Activated naive CD8-positive, alpha-beta T cell treated with anti-CD3 and anti-CD28 coated beads, Interleukin-2, amount 50 U/mL, for 16 hours (primary cell): Measurements from ENCODE around the gene POR.
"Not testable (repeated sequence)": the region's sequence is repeated elsewhere in the genome, so short reads cannot be mapped to it uniquely, and the experiment has no call there.

Source experiments
- DNase-seq: peaks from one replicate; pipeline ENCODE4 v3.0.0-alpha.2; 2020; ENCODE audit warnings: low read depth, low spot score

The POR gene

GRCh38 chr7:75991531-75992082 lies 76.7 kb downstream of the POR start:
- DNase-seq = no peak

DNA sequence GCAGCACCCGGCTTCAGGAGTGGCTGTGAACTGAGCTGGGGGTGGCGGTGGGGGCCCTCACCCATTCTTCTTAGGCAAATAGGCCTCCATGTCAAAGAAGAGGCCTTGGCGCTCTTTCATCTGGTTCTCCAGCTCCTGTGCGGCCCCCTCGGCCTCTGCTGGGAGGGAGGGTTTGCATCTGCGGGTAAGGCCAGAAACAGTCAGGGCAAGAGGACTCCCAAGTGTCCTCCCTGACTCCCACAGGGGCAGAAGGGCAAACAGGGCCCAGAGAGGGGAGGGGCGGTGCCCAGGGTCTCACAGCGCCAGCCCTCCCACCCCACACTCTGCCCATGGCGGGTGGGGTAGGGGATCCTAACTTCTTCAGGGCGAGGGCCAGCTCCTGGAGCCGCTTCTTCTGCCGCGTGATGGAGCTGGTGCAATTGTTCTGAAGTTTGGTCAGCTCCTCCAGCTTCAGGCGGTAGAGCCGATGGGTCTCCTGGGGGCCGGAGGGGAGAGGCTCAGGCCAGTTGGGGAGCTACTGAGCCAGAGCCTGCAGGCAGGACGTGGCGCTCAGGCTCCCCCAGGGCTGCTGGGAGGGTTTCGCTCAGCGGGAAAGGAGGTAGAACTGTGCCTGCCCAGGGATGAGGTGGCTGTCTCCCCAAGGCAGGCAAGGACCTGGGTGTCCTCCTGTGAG lies 77.3 kb downstream of the POR start:
- no peak for DNase-seq

GRCh38 chr7:75993689-75994387 lies 78.9 kb downstream of the POR start:
- DNase-seq = no peak

- peak; percentile 91 for DNase-seq
These were observed 79.6 kb downstream of the POR start, which contains the start of gene TMEM120A for GRCh38 chr7:75994388-75995051. Gene TMEM120A (minus strand): TSS chr7:75994595. CDS start chr7:75994570, 25 bp downstream.

GRCh38 chr7:75995052-75995471 lies 80.1 kb downstream of the POR start:
- no peak for DNase-seq

DNA sequence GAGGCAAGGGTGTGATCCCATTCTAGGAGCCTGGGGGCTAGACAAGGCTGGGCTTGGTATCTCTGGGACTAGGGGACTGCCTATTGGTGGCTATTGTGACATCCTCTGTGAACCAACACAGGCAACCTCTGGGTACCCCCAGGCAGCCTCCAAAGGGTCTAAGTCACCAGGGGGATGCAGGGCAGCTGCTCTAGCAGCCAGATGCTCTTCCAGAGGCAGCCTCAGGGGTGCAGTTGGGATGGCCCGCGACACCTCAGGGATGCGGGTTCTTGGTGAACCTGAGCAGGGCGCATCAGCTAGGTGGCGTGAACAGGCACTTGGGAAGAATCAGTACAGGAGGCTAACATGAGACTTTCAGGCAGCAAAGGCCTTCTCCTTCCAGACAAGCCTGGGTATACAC lies 81.0 kb downstream of the POR start:
- DNase-seq = no peak

DNA sequence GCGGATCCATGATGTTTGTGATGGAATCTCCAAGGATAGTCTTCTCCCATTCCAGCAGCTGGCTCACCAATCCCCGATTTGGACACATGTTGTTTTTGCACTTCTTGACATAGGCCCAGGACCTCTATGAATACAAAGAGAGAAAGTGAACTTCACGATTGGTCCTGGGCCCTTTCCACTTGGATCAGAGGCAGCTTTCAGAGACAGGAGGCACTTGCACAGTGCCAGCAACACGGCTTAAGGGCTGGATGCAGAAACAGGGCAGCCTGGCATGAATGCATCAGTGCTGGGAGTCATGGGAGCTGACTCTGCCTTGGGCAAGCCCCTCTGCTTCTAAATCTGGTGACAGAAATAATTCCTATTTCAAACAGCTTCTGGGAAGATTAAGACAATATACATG lies 81.5 kb downstream of the POR start:
- DNase-seq = no peak

DNA sequence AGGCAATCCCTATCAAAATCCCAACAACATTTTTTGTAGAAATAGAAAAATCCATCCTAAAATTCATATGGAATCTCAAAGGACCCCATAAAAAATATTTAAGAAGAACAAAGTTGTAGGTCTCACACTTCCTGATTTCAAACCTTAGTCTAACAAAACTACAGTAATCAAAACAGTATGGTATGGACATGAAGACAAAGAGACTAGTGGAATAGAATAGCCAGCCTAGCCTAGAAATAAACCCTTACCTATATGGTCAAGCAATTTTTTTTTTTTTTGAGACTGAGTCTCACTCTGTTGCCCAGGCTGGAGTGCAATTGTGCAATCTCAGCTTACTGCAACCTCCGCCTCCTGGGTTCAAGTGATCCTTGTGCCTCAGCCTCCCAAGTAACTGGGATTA lies 83.1 kb downstream of the POR start:
- no peak for DNase-seq

- DNase-seq = no peak
These were observed 85.6 kb downstream of the POR start for GRCh38 chr7:76000566-76000965.

DNA sequence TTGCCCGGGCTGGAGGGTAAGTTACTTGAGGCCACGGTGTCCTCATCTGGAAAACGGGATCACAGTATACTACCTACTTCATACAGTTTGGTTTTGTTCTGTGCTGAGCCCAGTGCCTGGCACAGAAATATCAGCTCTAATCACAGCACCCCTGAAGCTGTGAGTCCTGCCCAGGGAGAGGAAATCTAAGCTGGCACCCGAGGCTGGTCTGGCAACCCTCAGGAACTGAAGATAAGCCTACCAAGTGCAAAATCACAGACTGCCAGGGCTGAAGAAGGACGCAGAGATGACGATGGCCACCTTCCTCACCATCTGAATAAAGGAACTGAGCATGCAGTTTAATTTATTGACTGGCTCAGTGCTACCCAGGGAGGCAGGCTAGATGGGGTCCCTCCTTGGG lies 87.2 kb downstream of the POR start:
- no peak for DNase-seq

DNA sequence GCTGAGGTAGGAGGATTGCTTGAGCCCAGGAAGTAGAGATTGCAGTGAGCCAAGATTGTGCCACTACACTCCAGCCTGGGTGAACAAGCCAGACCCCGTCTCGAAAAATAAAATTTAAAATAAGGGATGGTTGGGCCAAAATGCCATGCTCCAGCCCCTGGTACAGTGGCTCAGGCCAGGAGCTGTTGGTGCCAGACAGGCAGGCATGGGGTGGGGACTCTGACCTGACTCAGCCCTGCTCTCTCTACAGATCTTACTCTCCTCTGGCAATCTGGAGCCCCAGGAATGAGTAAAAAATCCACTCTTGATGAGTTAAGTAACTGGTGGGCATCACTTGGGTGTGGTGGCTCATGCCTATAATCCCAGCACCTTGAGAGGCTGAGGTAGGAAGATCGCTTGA lies 87.9 kb downstream of the POR start:
- DNase-seq = no peak

GRCh38 chr7:76003351-76003750 lies 88.4 kb downstream of the POR start:
- no peak for DNase-seq

GRCh38 chr7:76005004-76005403 lies 90.0 kb downstream of the POR start:
- not testable (repeated sequence) for DNase-seq

- DNase-seq = no peak
These were observed 93.3 kb downstream of the POR start for GRCh38 chr7:76008156-76008687.

DNA sequence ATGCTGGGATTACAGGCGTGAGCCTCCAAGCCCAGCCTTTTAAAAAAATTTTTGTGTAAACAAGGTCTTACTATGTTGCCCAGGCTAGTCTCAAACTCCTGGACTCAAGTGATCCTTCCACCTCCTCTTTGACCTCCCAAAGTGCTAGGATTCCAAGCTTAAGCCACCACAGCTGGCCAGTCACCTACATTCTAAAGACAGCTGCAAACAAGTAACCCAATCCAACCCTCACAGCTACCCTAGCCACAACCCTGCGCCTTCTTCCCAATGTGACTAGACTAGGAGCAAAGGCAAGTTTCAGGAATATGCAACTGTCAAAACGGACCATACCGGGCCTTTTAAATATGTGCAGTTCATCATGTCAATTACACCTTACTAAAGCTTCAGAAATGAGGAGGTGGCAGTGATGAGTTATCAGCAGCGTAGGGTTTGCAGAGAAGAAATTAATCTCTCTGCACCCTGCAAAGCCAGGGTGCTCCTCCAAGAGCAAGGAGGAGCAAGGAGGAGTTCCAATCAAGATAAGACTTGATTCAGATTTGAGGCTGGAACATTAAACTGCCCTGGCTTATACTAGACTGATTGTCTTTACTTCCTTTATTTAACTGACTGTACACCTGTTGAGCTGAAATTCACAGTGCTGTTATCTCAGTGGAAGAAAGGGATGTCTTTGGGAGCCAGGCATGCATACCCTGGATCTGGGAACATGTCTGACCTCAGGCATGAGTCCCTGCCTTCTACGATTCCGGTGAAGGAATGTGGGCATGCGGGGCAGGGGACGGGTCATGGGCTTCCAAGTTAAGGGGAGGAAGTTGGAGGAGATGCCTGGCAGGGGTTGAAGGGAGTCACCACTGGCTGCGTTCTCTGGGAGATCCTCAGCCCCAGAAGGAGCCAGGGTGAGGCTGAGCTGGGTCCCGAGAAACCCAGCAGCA lies 95.0 kb downstream of the POR start:
- no peak for DNase-seq

DNA sequence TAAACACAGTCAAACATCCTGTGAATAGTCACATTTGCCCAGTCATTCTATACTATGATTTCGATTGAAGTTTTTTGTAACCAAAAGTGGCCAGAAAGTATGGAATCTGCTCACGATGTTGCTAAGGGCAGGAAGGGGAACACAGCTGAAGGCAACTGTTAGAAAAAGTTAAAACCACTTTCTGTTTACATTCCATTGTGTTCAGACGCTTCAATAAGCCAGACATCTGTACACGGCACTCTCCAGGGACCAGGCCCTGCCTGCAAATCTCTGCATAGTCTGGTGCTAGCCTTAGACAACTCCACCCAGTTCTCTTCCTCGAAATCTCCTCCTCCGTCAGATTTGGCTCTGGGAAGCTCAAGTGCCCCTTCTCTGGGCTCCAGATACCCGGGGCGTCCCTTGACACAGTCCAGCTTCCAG lies 96.5 kb downstream of the POR start:
- DNase-seq = no peak

DNA sequence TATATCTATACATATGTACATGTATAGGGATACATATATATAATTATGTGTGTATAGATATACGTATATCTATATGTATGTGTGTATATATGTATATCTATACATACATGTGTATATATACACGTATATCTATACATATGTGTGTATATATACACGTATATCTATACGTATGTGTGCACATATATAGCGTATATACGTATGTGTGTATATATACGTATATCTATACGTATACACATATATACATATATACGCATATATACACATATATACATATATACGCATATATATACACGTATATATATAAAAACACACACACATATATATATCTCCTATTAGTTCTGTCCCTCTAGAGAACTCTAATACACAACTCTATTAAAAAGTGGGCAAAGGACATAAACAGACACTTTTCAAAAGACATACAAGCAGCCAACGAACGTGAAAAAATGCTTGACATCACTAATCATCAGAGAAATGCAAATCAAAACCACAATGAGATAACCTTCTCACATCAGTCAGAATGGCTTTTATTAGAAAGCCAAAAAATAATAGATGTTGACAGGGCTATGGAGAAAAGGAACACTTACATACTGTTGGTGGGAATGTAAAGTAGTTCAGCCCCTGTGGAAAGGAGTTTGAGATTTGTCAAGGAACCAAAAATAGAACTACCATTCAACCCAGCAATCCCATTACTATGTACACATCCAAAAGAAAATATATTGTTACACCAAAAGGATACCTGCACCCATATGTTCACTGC lies 101.4 kb downstream of the POR start:
- DNase-seq = no peak

GRCh38 chr7:76018520-76018919 lies 103.6 kb downstream of the POR start:
- DNase-seq = not testable (repeated sequence)

DNA sequence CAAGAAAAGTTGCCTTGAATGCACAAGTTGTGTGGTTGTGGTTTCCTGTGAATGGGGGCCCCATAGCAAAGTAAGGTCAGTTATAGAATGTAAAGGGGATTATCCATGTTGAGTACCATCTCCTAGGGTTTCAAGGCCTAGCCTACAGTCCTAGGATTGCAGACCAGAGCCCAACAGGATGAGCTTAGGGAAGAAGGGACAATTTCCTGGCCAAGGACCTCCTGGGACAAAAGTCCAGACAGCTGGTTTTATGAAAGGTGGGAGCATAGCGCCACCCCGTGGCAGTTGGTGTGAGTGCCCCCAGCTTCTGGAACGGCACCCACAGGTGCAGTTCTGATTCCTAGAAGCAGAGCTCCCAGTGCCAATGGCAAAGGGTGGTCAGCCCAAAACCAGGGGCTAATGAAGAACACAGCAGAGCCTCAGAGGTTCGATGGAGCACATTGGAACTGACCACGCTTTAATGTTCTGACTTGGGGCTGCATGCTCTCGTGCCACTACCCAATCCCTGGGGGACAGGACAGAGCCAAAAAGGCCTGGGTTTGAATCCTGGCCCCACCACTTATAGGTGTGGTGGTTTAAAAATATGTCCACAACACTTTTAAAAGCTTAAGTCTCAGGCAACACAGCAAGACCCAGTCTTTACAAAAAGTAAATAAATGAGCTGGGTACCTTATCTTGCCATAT lies 105.2 kb downstream of the POR start:
- peak; percentile 33 for DNase-seq
